Neural progenitor cell (in vitro differentiated cells): ENCODE measurements around the gene CAGE1.

Source experiments
- CTCF ChIP-seq: fragments of 200-600 bp; sonication (generic); IDR thresholded peaks from 2 replicates; pipeline ENCODE4 v1.5.1; 2017; ENCODE audit warnings: antibody characterized with exemption, mild to moderate bottlenecking
- EZH2 ChIP-seq: fragments of 200-600 bp; sonication (generic); IDR thresholded peaks from 2 replicates; pipeline ENCODE4 v1.6.1; 2017; ENCODE audit warnings: antibody characterized with exemption, mild to moderate bottlenecking, moderate library complexity

GRCh38 chr6:7417684-7418083, 28.1 kb upstream of the CAGE1 start:
- no peak for TF ChIP-seq CTCF
- no peak for TF ChIP-seq EZH2
